OCI-LY1 (cell line): ENCODE data around the gene HCN1.

Source experiments
- H2AFZ ChIP-seq: fragments of 200-600 bp; sonication (generic), shearing (Covaris generic); 2 replicates; pipeline ENCODE4 v1.6.0; 2014; ENCODE audit warnings: antibody characterized with exemption, mild to moderate bottlenecking, low read length
- H3F3A ChIP-seq: fragments of 200-600 bp; sonication (generic), shearing (Covaris generic); 2 replicates; pipeline ENCODE4 v1.6.0; 2014; ENCODE audit warnings: mild to moderate bottlenecking, antibody characterized with exemption, low read length, moderate library complexity; ENCODE audit not compliant: insufficient read depth
- H3K27ac ChIP-seq: fragments of 200-600 bp; sonication (generic); 2 replicates; pipeline ENCODE4 v1.5.1; 2014; ENCODE audit warnings: low read length, mixed run types, mild to moderate bottlenecking, low read depth; ENCODE audit not compliant: poor library complexity, severe bottlenecking
- H3K27me3 ChIP-seq: fragments of 200-600 bp; sonication (generic); 2 replicates; pipeline ENCODE4 v1.6.0; 2014; ENCODE audit warnings: antibody characterized with exemption, mild to moderate bottlenecking, low read length, moderate library complexity; ENCODE audit not compliant: insufficient read depth
- H3K36me3 ChIP-seq: fragments of 200-600 bp; sonication (generic); 2 replicates; pipeline ENCODE4 v1.6.1; 2014; ENCODE audit warnings: mild to moderate bottlenecking, antibody characterized with exemption, low read length, moderate library complexity, mixed read lengths; ENCODE audit not compliant: insufficient read depth
- H3K4me1 ChIP-seq: fragments of 200-600 bp; sonication (generic); 2 replicates; pipeline ENCODE4 v1.5.1; 2014; ENCODE audit warnings: mild to moderate bottlenecking, low read length, moderate library complexity; ENCODE audit not compliant: insufficient read depth, severe bottlenecking
- H3K4me2 ChIP-seq: fragments of 200-600 bp; sonication (generic), shearing (Covaris generic); 2 replicates; pipeline ENCODE4 v1.6.1; 2014; ENCODE audit warnings: low read length
- H3K4me3 ChIP-seq: fragments of 200-600 bp; sonication (generic); 2 replicates; pipeline ENCODE4 v1.5.1; 2014; ENCODE audit warnings: low read length, low read depth, mild to moderate bottlenecking, mixed read lengths; ENCODE audit not compliant: poor library complexity, severe bottlenecking
- H3K79me2 ChIP-seq: fragments of 200-600 bp; shearing (Covaris generic); 2 replicates; pipeline ENCODE4 v1.6.1; 2016; ENCODE audit warnings: mixed run types, low read length, mixed read lengths; ENCODE audit not compliant: insufficient read depth
- H3K9ac ChIP-seq: fragments of 200-600 bp; sonication (generic), shearing (Covaris generic); 2 replicates; pipeline ENCODE4 v1.6.1; 2014; ENCODE audit warnings: mild to moderate bottlenecking, low read length, mixed read lengths
- H3K9me2 ChIP-seq: fragments of 200-600 bp; sonication (generic), shearing (Covaris generic); 2 replicates; pipeline ENCODE4 v1.6.1; 2014; ENCODE audit warnings: low read depth, mild to moderate bottlenecking, low read length, mixed read lengths
- H3K9me3 ChIP-seq: fragments of 200-600 bp; shearing (Covaris generic); 2 replicates; pipeline ENCODE4 v1.6.1; 2014; ENCODE audit warnings: low read length, mixed read lengths
- H4K20me1 ChIP-seq: fragments of 200-600 bp; sonication (generic), shearing (Covaris generic); 2 replicates; pipeline ENCODE4 v1.6.0; 2016; ENCODE audit warnings: mild to moderate bottlenecking, low read length; ENCODE audit not compliant: insufficient read depth
- CTCF ChIP-seq: fragments of 200-600 bp; sonication (generic), shearing (Covaris generic); IDR thresholded peaks from 2 replicates; pipeline ENCODE4 v1.5.1; 2017; ENCODE audit warnings: mild to moderate bottlenecking, antibody characterized with exemption, low read length, moderate library complexity, mixed read lengths
- EZH2 ChIP-seq: fragments of 200-600 bp; sonication (generic), shearing (Covaris generic); IDR thresholded peaks from 2 replicates; pipeline ENCODE4 v1.8.0; 2017; ENCODE audit warnings: borderline replicate concordance, mixed run types, mild to moderate bottlenecking, antibody characterized with exemption, low read length, moderate library complexity, mixed read lengths

The HCN1 gene

GRCh38 chr5:45262061-45262590 lies 434.1 kb downstream of the HCN1 start:
- no peak overlapping the region for H3K4me2 ChIP-seq
- no peaks in the 10 kb centered on the region for H3K79me2 ChIP-seq
- H3F3A ChIP-seq: no peaks in the 10 kb centered on the region
- TF ChIP-seq EZH2 (no peak), CTCF (no peak)
- no peaks in the 10 kb centered on the region for H3K36me3 ChIP-seq
- H3K4me3 ChIP-seq: no peak overlapping the region
- H3K4me1 ChIP-seq: no peaks in the 10 kb centered on the region
- H3K9me3 ChIP-seq: no peaks in the 10 kb centered on the region
- H3K9me2 ChIP-seq: no peaks in the 10 kb centered on the region
- H3K9ac ChIP-seq: no peak overlapping the region
- no peaks in the 10 kb centered on the region for H3K27me3 ChIP-seq
- no peak overlapping the region for H2AFZ ChIP-seq
- no peaks in the 10 kb centered on the region for H4K20me1 ChIP-seq
- no peak overlapping the region for H3K27ac ChIP-seq

- TF ChIP-seq EZH2: no peak
- no peak for TF ChIP-seq CTCF
- H3K27ac ChIP-seq: no peak overlapping the region
- H3K9me3 ChIP-seq: no peaks in the 10 kb centered on the region
- H3K4me2 ChIP-seq: no peak overlapping the region
- H3K9ac ChIP-seq: no peak overlapping the region
- H3K36me3 ChIP-seq: no peaks in the 10 kb centered on the region
- H3K4me1 ChIP-seq: no peaks in the 10 kb centered on the region
- no peaks in the 10 kb centered on the region for H3K27me3 ChIP-seq
- H3K79me2 ChIP-seq: no peaks in the 10 kb centered on the region
- H3K4me3 ChIP-seq: no peak overlapping the region
- no peaks in the 10 kb centered on the region for H3F3A ChIP-seq
- no peak overlapping the region for H2AFZ ChIP-seq
- no peaks in the 10 kb centered on the region for H3K9me2 ChIP-seq
- H4K20me1 ChIP-seq: no peaks in the 10 kb centered on the region
These were observed 435.1 kb downstream of the HCN1 start for GRCh38 chr5:45261125-45261524.

- no peaks in the 10 kb centered on the region for H3K36me3 ChIP-seq
- TF ChIP-seq CTCF: no peak
- no peak overlapping the region for H3K9ac ChIP-seq
- H3K79me2 ChIP-seq: no peaks in the 10 kb centered on the region
- no peaks in the 10 kb centered on the region for H4K20me1 ChIP-seq
- no peaks in the 10 kb centered on the region for H3K27me3 ChIP-seq
- no peaks in the 10 kb centered on the region for H3K9me2 ChIP-seq
- no peaks in the 10 kb centered on the region for H3F3A ChIP-seq
- no peak overlapping the region for H2AFZ ChIP-seq
- H3K27ac ChIP-seq: no peak overlapping the region
- H3K4me1 ChIP-seq: no peaks in the 10 kb centered on the region
- H3K9me3 ChIP-seq: no peaks in the 10 kb centered on the region
- no peak overlapping the region for H3K4me2 ChIP-seq
- no peak overlapping the region for H3K4me3 ChIP-seq
These were observed 435.9 kb downstream of the HCN1 start for GRCh38 chr5:45260292-45260691.
